GM10847 (cell line): ENCODE measurements around the gene AQP5.

ENCODE experiments used
- POLR2A ChIP-seq: IDR thresholded peaks from 2 replicates; pipeline ENCODE4 v1.6.1; 2011; ENCODE audit not compliant: insufficient read length; ENCODE audit errors: extremely low read depth

Gene AQP5

GRCh38 chr12:49974231-49974675, 12.6 kb downstream of the AQP5 start:
- no peak for TF ChIP-seq POLR2A

GRCh38 chr12:49974677-49975317, 13.1 kb downstream of the AQP5 start:
- no peak for TF ChIP-seq POLR2A

- no peak for TF ChIP-seq POLR2A
These were observed 13.7 kb downstream of the AQP5 start for GRCh38 chr12:49975318-49975761.

GRCh38 chr12:49976557-49976956, 14.9 kb downstream of the AQP5 start:
- TF ChIP-seq POLR2A: no peak

- TF ChIP-seq POLR2A: no peak
These were observed 16.5 kb downstream of the AQP5 start for GRCh38 chr12:49978125-49978524.

- no peak for TF ChIP-seq POLR2A
These were observed 17.4 kb downstream of the AQP5 start for GRCh38 chr12:49979016-49979586.

- no peak for TF ChIP-seq POLR2A
These were observed 18.1 kb downstream of the AQP5 start for GRCh38 chr12:49979791-49980190.

- no peak for TF ChIP-seq POLR2A
These were observed 19.1 kb downstream of the AQP5 start for GRCh38 chr12:49980501-49981349.

- no peak for TF ChIP-seq POLR2A
These were observed 20.8 kb downstream of the AQP5 start for GRCh38 chr12:49982246-49983087.

GRCh38 chr12:49983892-49984291, 22.2 kb downstream of the AQP5 start:
- TF ChIP-seq POLR2A: no peak

GRCh38 chr12:49984476-49985359, 23.0 kb downstream of the AQP5 start:
- TF ChIP-seq POLR2A: no peak

- TF ChIP-seq POLR2A: no peak
These were observed 24.3 kb downstream of the AQP5 start for GRCh38 chr12:49985981-49986380.

GRCh38 chr12:49987625-49988303, 26.1 kb downstream of the AQP5 start:
- no peak for TF ChIP-seq POLR2A

- no peak for TF ChIP-seq POLR2A
These were observed 28.6 kb downstream of the AQP5 start for GRCh38 chr12:49990273-49990672.
